Right cardiac atrium (tissue), 5 donors: ENCODE measurements around the gene COL23A1. TPM values are rescaled to one million over a fixed set of nuclear protein-coding genes. Genes with fewer than 3 reads are reported as not detected.

Experiments
- ATAC-seq, 2 donors: fragments of 200-7000 bp; cut with Tn5 transposase; one replicate each; pipeline versions ENCODE4 v1.8.0 to v1.9.1; 2020; ENCODE audit warnings: moderate library complexity in 2 of 2, mild to moderate bottlenecking in 1 of 2
- DNase-seq, 3 donors: peaks; one replicate each; pipeline ENCODE4 v3.0.0-alpha.2; 2020
- H3K27ac ChIP-seq: one replicate; pipeline ENCODE4 v1.5.1; 2013; ENCODE audit warnings: mild to moderate bottlenecking, low read length, control low read depth, moderate library complexity
- H3K27me3 ChIP-seq: one replicate; pipeline ENCODE4 v1.6.1; 2013; ENCODE audit not compliant: control insufficient read depth, insufficient read depth
- H3K4me1 ChIP-seq: one replicate; pipeline ENCODE4 v1.6.1; 2013; ENCODE audit warnings: low read length; ENCODE audit not compliant: control insufficient read depth, insufficient read depth
- H3K4me3 ChIP-seq: one replicate; pipeline ENCODE4 v1.5.1; 2013; ENCODE audit warnings: low read length, control low read depth
- H3K9me3 ChIP-seq: one replicate; pipeline ENCODE4 v1.6.1; 2013; ENCODE audit warnings: low read length; ENCODE audit not compliant: control insufficient read depth
- WGBS: extraction: QIAGEN DNeasy Blood & Tissue Kit; methylation state at CpG from one replicate; pipeline ENCODE4 v1.1.7; 2013; 5-methylcytosine and 5-hydroxymethylcytosine counted together
- intact Hi-C, 4 donors: fragments of 100-400 bp; cut with DNase I; formaldehyde crosslinking; loops; one replicate each; pipeline versions ENCODE4 v1.11.0 to v1.14.0; 2022 to 2023
- long read RNA-seq, 4 donors: library from polyadenylated mRNA; unstranded; transcript quantifications; one replicate each; pipeline ENCODE4 v2.0.0, GENCODE V29; 2020 to 2021
- polyA plus RNA-seq: library from polyadenylated mRNA; stranded (reverse); fragments of 200-250 nt; gene quantifications from one replicate; pipeline ENCODE4 v1.2.3, GENCODE V29; 2013
- total RNA-seq, 4 donors: library from RNA; stranded (reverse); fragmentation: NEBNext Ultra II Directional; extraction: Animal tissue kit (Norgen Biotek cat#: 25700); gene quantifications; one replicate each; pipeline ENCODE4 v1.2.1, GENCODE V29; 2021
- donor health status: healthy with polysubstance abuse.
- donor health status: DM: no; HTN: yes; CAD: no.
- donor health status: DM: no; HTN: no; CAD: no.
- donor health status: DM: no; HTN: yes; CAD: no; lungs with severe emphysema.
- donor health status: DM: yes; HTN: yes; CAD: no.

COL23A1 gene
- total RNA-seq: 10 to 100 TPM in 2 of 4 donors, 1 to 10 TPM in 2; 5.5 to 13.6 (median 8.8) TPM
- polyA plus RNA-seq: 2.5 TPM
- long read RNA-seq, donor 1, partial matches to known transcripts: 7 of 9 reads
- long read RNA-seq, donor 1, other reads (novel, unspliced or antisense): 2 of 9 reads
- long read RNA-seq, donor 2, partial matches to known transcripts: 0 of 3 reads
- long read RNA-seq, donor 2, other reads (novel, unspliced or antisense): 3 of 3 reads
- long read RNA-seq, donor 3, partial matches to known transcripts: 13 of 18 reads
- long read RNA-seq, donor 3, other reads (novel, unspliced or antisense): 5 of 18 reads
- long read RNA-seq, donor 4, partial matches to known transcripts: 0 of 7 reads
- long read RNA-seq, donor 4, other reads (novel, unspliced or antisense): 7 of 7 reads

GRCh38 chr5:178590141-178590923 is at the start of gene COL23A1:
COL23A1 (minus strand) TSS chr5:178590393.
- under 1% methylated on average over 78 of the region's 78 CpGs for WGBS
- H3K4me1 ChIP-seq: peaks cover 3% of the 10 kb centered on the region
- intact Hi-C loops: loop anchor here in 1 of 4 donors (2.0 kb wide), 1 partner anchor 310 kb away; no protein-coding TSS in a partner anchor
- DNase-seq: peak; percentile 78 to 90 (median 88)
- peak; percentile 90 for ATAC-seq
- H3K4me3 ChIP-seq: peak within 1 kb of the TSS; percentile 27
- no peak within 1 kb of the TSS for H3K27ac ChIP-seq
- H3K9me3 ChIP-seq: no peaks in the 10 kb centered on the region
- H3K27me3 ChIP-seq: no peaks in the 10 kb centered on the region

- Histone ChIP-seq H3K4me3 (no peak overlapping the region), H3K27me3 (no peaks in the 10 kb centered on the region), H3K4me1 (no peaks in the 10 kb centered on the region), H3K27ac (no peak overlapping the region), H3K9me3 (no peaks in the 10 kb centered on the region)
- DNase-seq: no peak
- ATAC-seq: no peak
- intact Hi-C loops: no loop called here
- 43% methylated on average over 9 of the region's 9 CpGs for WGBS
Observed at GRCh38 chr5:178637356-178638074, 47.3 kb upstream of the COL23A1 start.

GRCh38 chr5:178632285-178632684 is 42.1 kb upstream of the COL23A1 start:
- H3K4me3 ChIP-seq: no peak overlapping the region
- intact Hi-C loops: no loop called here
- H3K9me3 ChIP-seq: no peaks in the 10 kb centered on the region
- DNase-seq (no peak), ATAC-seq (no peak)
- H3K4me1 ChIP-seq: no peaks in the 10 kb centered on the region
- no peaks in the 10 kb centered on the region for H3K27me3 ChIP-seq
- no peak overlapping the region for H3K27ac ChIP-seq
- 30% methylated on average over 4 of the region's 4 CpGs for WGBS

- 55% methylated on average over 2 of the region's 2 CpGs for WGBS
- ATAC-seq: no peak
- Histone ChIP-seq H3K27ac (no peak overlapping the region), H3K9me3 (no peaks in the 10 kb centered on the region), H3K4me1 (no peaks in the 10 kb centered on the region), H3K27me3 (no peaks in the 10 kb centered on the region), H3K4me3 (no peak overlapping the region)
- intact Hi-C loops: no loop called here
- no peak for DNase-seq
Observed at GRCh38 chr5:178630951-178631350, 40.8 kb upstream of the COL23A1 start.

- DNase-seq (no peak), ATAC-seq (no peak)
- Histone ChIP-seq H3K27ac (no peak overlapping the region), H3K27me3 (no peaks in the 10 kb centered on the region), H3K4me1 (no peaks in the 10 kb centered on the region), H3K9me3 (no peaks in the 10 kb centered on the region), H3K4me3 (no peak overlapping the region)
- 58% methylated on average over 4 of the region's 4 CpGs for WGBS
- intact Hi-C loops: no loop called here
Observed at GRCh38 chr5:178630475-178630930, 40.3 kb upstream of the COL23A1 start.

GRCh38 chr5:178627259-178627598 is 37.0 kb upstream of the COL23A1 start:
- H3K27ac ChIP-seq: peak overlapping the region; percentile 76
- no peak for DNase-seq
- H3K4me1 ChIP-seq: peaks cover 2% of the 10 kb centered on the region
- no peak for ATAC-seq
- H3K27me3 ChIP-seq: no peaks in the 10 kb centered on the region
- no peaks in the 10 kb centered on the region for H3K9me3 ChIP-seq
- WGBS: 8% methylated on average over 20 of the region's 20 CpGs
- H3K4me3 ChIP-seq: peak overlapping the region; percentile 89
- intact Hi-C loops: no loop called here

DNA sequence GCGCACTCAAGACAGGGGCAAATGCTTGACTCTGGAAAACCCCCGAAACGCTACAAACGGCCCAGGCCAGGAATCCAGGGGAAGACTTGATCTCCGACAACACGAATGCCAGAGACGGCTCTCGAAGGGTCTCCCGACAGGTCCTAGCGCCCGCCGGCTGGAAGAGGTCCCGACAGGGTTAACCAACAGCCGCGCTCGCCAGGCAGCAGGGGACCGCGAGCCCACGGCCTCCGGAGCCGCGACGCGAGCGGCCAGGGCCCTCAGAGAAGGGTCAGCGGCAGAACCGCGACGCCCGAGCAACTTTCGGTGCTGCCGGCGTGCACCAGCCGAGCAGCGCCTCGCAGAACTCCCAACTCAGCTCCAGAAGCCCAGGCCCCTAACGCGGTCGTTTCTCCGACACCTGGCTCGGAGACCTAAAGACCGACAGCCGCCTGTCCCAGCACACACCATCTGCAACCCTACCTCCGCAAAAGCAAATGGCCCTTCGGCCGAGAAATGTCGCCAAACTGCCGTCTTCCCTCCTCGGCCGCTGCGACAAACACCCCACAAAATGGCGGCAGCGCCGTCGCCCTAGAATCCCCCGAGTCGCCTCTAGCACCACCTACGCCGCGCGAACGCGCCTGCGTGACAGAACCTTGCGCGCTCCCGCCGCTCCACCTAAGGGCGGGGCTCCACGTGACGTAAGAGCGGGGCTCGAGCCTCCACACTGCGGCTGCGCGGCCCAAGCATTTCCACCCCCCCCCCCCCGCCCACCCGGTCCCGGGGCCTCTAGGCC is 36.5 kb upstream of the COL23A1 start, which contains the start of gene CLK4:
CLK4 (minus strand) TSS at position 567 of the 775 bp plus-strand sequence. CDS start 3,634 bp downstream, outside the sequence.
- H3K4me3 ChIP-seq: peak within 1 kb of the TSS; percentile 89
- intact Hi-C loops: no loop called here

DNA sequence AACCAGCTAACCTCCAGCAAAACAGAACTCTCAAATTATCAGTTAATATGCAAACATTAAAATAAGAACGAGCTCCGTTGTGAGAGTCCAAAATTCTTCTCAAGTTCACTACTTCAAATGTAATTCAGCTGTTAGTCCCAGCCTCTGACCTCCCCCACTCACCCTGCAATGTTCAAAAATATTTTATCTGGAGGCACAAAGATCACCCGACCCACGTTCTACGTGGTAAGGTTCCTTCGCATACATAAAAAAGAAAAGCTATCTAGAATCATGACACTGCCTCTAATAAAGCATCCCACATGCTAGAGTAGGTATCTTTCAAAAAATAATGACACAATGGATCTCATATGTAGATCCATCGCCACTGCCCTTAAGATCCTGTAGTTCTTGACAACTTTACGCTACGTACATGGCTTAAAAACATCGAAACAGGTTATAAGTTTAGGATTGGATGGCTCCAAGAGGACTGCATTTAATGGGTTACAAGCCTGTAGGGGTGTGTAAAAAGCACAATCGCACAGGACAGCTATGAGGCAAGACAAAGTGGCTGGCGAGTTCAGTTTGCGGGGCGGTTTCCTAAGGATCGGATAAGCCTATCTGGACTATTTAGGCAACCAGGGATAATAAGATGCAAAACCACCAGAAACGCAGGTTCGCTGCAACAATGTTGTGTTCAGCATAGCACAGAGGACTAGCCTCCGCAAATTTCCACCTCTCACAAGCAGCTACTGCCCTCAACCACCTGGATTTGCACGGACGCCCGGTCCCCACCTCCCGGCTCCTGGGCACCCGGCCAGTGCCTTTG is 35.7 kb upstream of the COL23A1 start:
- ATAC-seq (peak; percentile 44 to 51), DNase-seq (no peak)
- under 1% methylated on average over 23 of the region's 23 CpGs for WGBS
- H3K27ac ChIP-seq: peak overlapping the region; percentile 92
- H3K4me3 ChIP-seq: peak overlapping the region; percentile 89
- intact Hi-C loops: no loop called here
- H3K27me3 ChIP-seq: no peaks in the 10 kb centered on the region
- no peaks in the 10 kb centered on the region for H3K9me3 ChIP-seq
- peaks cover 2% of the 10 kb centered on the region for H3K4me1 ChIP-seq

More for the DNA sequence above, 36.5 kb upstream of the COL23A1 start, which contains the start of gene CLK4:
- peaks cover 2% of the 10 kb centered on the region for H3K4me1 ChIP-seq
- H3K27me3 ChIP-seq: no peaks in the 10 kb centered on the region
- no peaks in the 10 kb centered on the region for H3K9me3 ChIP-seq
- WGBS: under 1% methylated on average over 78 of the region's 79 CpGs
- ATAC-seq (peak; percentile 97 to 98), DNase-seq (peak; percentile 97 to 99 (median 99))
- H3K27ac ChIP-seq: peak within 1 kb of the TSS; percentile 92

DNA sequence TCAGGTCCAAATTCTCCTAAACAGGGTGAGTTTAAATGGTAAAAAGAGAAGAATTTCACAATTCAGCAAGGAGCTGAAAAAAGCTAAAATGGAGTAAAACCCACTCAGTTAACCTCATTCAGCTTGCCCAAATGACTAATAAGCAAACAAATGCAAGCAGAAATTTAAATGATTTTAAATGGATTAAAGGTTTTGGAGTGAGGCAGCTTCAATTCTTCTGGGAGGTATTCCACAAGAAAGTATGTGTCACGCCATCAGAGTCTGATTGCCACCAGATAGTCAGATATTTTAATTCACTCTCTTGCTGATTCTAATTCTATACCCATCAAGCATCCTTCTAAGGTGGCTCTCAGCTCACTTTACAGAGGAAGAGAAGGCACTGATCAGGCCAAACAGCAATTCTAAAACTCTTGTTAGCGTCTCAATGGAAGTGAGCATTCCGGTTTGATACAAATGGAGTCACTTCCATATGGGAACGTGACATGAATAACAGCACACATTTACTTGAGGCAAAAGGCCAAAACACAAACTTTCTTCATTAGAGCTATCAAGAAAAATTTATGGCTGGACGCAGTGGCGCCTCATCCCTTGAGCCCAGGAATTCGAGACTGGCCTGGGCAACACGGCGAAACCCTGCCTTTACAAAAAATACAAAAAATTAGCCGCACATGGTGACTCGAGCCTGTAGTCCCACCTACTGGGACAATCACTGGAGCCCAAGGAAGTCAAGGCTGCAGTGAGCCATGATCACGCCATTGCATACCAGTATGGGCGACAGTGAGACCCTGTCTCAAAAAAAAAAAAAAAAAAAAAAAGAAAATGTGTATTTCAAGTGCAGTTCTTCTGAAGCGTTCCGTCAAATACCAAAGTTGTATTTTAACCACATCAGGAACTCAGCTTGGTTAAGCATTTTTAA is 34.7 kb upstream of the COL23A1 start:
- H3K27me3 ChIP-seq: no peaks in the 10 kb centered on the region
- intact Hi-C loops: no loop called here
- ATAC-seq: no peak
- DNase-seq: no peak
- WGBS: 12% methylated on average over 15 of the region's 15 CpGs
- peak overlapping the region; percentile 89 for H3K4me3 ChIP-seq
- H3K27ac ChIP-seq: no peak overlapping the region
- H3K9me3 ChIP-seq: no peaks in the 10 kb centered on the region
- H3K4me1 ChIP-seq: peaks cover 2% of the 10 kb centered on the region
